Measurements from ENCODE around the gene EIF4G1.

GRCh38 chr3:184343200-184343876 lies 28.9 kb downstream of the EIF4G1 start:
- no peak for TF ChIP-seq POLR2AphosphoS5 (IDR thresholded peaks at IDR 0.05; ENCODE audit: borderline replicate concordance, low read depth, low read length)
- TF ChIP-seq EZH2 (IDR thresholded peaks at IDR 0.05): no peak
- TF ChIP-seq FOXP2 (optimal IDR thresholded peaks at IDR 0.05; ENCODE audit: control extremely low read depth, extremely low read length, insufficient read depth): no peak

All from SK-N-MC (cell line).